DND-41 (cell line): Measurements from ENCODE around the gene ATP6V1F.

Experiments
- ATAC-seq: fragments of 200-7000 bp; cut with Tn5 transposase; 3 replicates; pipeline ENCODE4 v1.9.1; 2021; ENCODE audit warnings: low read depth; ENCODE audit not compliant: insufficient read depth
- DNase-seq: peaks from one replicate; pipeline ENCODE4 v3.0.0-alpha.2; 2020
- H2AFZ ChIP-seq: 2 replicates; pipeline ENCODE4 v1.6.0; 2012; ENCODE audit warnings: low read depth, low read length
- H3K27ac ChIP-seq: 2 replicates; pipeline ENCODE4 v1.5.1; 2012; ENCODE audit warnings: low read length, inconsistent platforms
- H3K27me3 ChIP-seq: fragments of 200-600 bp; sonication (generic); 2 replicates; pipeline ENCODE4 v1.6.0; 2012; ENCODE audit warnings: low read length, mild to moderate bottlenecking, inconsistent platforms; ENCODE audit not compliant: insufficient read depth, poor library complexity
- H3K36me3 ChIP-seq: 2 replicates; pipeline ENCODE4 v1.5.1; 2012; ENCODE audit warnings: low read length, inconsistent platforms; ENCODE audit not compliant: insufficient read depth
- H3K4me1 ChIP-seq: 2 replicates; pipeline ENCODE4 v1.5.1; 2012; ENCODE audit warnings: mild to moderate bottlenecking, low read length; ENCODE audit not compliant: insufficient read depth
- H3K4me2 ChIP-seq: 2 replicates; pipeline ENCODE4 v1.6.0; 2012; ENCODE audit warnings: mild to moderate bottlenecking, moderate library complexity, low read length, inconsistent platforms; ENCODE audit not compliant: insufficient read depth
- H3K4me3 ChIP-seq, 2 experiments: fragments of 200-600 bp in 1 of 2; shearing (Covaris generic) in 1 of 2; 2 replicates each; pipeline ENCODE4 v1.5.1; 2012 to 2016; ENCODE audit warnings: inconsistent platforms in 2 of 2, low read length in 2 of 2, mild to moderate bottlenecking in 2 of 2, low read depth in 1 of 2, moderate library complexity in 1 of 2
- H3K79me2 ChIP-seq: 2 replicates; pipeline ENCODE4 v1.6.0; 2012; ENCODE audit warnings: low read length, inconsistent platforms; ENCODE audit not compliant: insufficient read depth
- H3K9ac ChIP-seq: 2 replicates; pipeline ENCODE4 v1.6.0; 2012; ENCODE audit warnings: low read depth, mild to moderate bottlenecking, inconsistent platforms, low read length, moderate library complexity
- H3K9me3 ChIP-seq: 2 replicates; pipeline ENCODE4 v1.5.1; 2012; ENCODE audit warnings: low read length, moderate library complexity, mild to moderate bottlenecking, inconsistent platforms; ENCODE audit not compliant: insufficient read depth, severe bottlenecking
- H4K20me1 ChIP-seq: 2 replicates; pipeline ENCODE4 v1.6.0; 2012; ENCODE audit warnings: low read length; ENCODE audit not compliant: insufficient read depth
- CTCF ChIP-seq: IDR thresholded peaks from 2 replicates; pipeline ENCODE4 v1.5.1; 2012; ENCODE audit warnings: borderline replicate concordance, low read length, moderate library complexity, mild to moderate bottlenecking; ENCODE audit not compliant: poor library complexity, severe bottlenecking; ENCODE audit errors: extremely low read depth
- EZH2 ChIP-seq: IDR thresholded peaks from 3 replicates; pipeline ENCODE4 v1.6.1; 2012; ENCODE audit warnings: borderline replicate concordance, low read depth, mild to moderate bottlenecking, moderate library complexity, low read length, inconsistent platforms; ENCODE audit not compliant: severe bottlenecking

ATP6V1F gene

GRCh38 chr7:128872394-128872824 lies 9.8 kb downstream of the ATP6V1F start:
- no peak overlapping the region for H3K4me3 ChIP-seq
- H3K9ac ChIP-seq = no peak overlapping the region
- H3K27me3 ChIP-seq = no peaks in the 10 kb centered on the region
- DNase-seq = no peak
- no peak overlapping the region for H3K4me2 ChIP-seq
- no peak overlapping the region for H2AFZ ChIP-seq
- ATAC-seq = no peak
- H3K79me2 ChIP-seq = no peaks in the 10 kb centered on the region
- H4K20me1 ChIP-seq = peaks cover 12% of the 10 kb centered on the region
- H3K36me3 ChIP-seq = no peaks in the 10 kb centered on the region
- TF ChIP-seq EZH2 (no peak), CTCF (peak; percentile 23)
- H3K9me3 ChIP-seq = no peaks in the 10 kb centered on the region
- no peak overlapping the region for H3K27ac ChIP-seq
- peaks cover 11% of the 10 kb centered on the region for H3K4me1 ChIP-seq

GRCh38 chr7:128873234-128873633 lies 10.6 kb downstream of the ATP6V1F start:
- Histone ChIP-seq H3K9me3 (no peaks in the 10 kb centered on the region), H3K4me1 (peaks cover 15% of the 10 kb centered on the region), H3K79me2 (no peaks in the 10 kb centered on the region), H3K27ac (no peak overlapping the region), H2AFZ (no peak overlapping the region), H3K4me2 (no peak overlapping the region), H4K20me1 (peaks cover 7% of the 10 kb centered on the region), H3K9ac (no peak overlapping the region), H3K27me3 (no peaks in the 10 kb centered on the region), H3K36me3 (no peaks in the 10 kb centered on the region), H3K4me3 (no peak overlapping the region)
- ATAC-seq (no peak), DNase-seq (no peak)
- TF ChIP-seq CTCF (no peak), EZH2 (no peak)

- no peaks in the 10 kb centered on the region for H3K79me2 ChIP-seq
- H2AFZ ChIP-seq = no peak overlapping the region
- DNase-seq (no peak), ATAC-seq (no peak)
- H3K4me1 ChIP-seq = peaks cover 14% of the 10 kb centered on the region
- no peak overlapping the region for H3K9ac ChIP-seq
- H3K4me3 ChIP-seq = no peak overlapping the region
- H3K36me3 ChIP-seq = no peaks in the 10 kb centered on the region
- H3K27ac ChIP-seq = no peak overlapping the region
- TF ChIP-seq CTCF (no peak), EZH2 (no peak)
- no peaks in the 10 kb centered on the region for H3K9me3 ChIP-seq
- H3K4me2 ChIP-seq = no peak overlapping the region
- H4K20me1 ChIP-seq = no peaks in the 10 kb centered on the region
- H3K27me3 ChIP-seq = no peaks in the 10 kb centered on the region
These were observed 11.7 kb downstream of the ATP6V1F start for GRCh38 chr7:128874140-128875031.
